DND-41 (cell line): ENCODE data around the gene TAS1R3.

ENCODE experiments used
- CTCF ChIP-seq: IDR thresholded peaks from 2 replicates; pipeline ENCODE4 v1.5.1; 2012; ENCODE audit warnings: borderline replicate concordance, low read length, moderate library complexity, mild to moderate bottlenecking; ENCODE audit not compliant: poor library complexity, severe bottlenecking; ENCODE audit errors: extremely low read depth
- EZH2 ChIP-seq: IDR thresholded peaks from 3 replicates; pipeline ENCODE4 v1.6.1; 2012; ENCODE audit warnings: borderline replicate concordance, low read depth, mild to moderate bottlenecking, moderate library complexity, low read length, inconsistent platforms; ENCODE audit not compliant: severe bottlenecking

GRCh38 chr1:1338278-1338677 lies 7.2 kb downstream of the TAS1R3 start:
- TF ChIP-seq EZH2, result no peak
- no peak for TF ChIP-seq CTCF
